ENCODE results near the gene NOTCH1. TPM values are rescaled to one million over a fixed set of nuclear protein-coding genes. Genes with fewer than 3 reads are reported as not detected.

Gene NOTCH1
- total and polyA plus RNA-seq, 12 donors: 7.3 to 27.0 (median 19.9) TPM

- peak in 5 of 8 donors; percentile 7 to 32 (median 20) for ATAC-seq
- H3K4me3 ChIP-seq: no peak overlapping the region
- no peaks in the 10 kb centered on the region for H3K27me3 ChIP-seq
- peak overlapping the region in 4 of 10 donors; percentile 11 to 45 (median 41) for H3K27ac ChIP-seq
- no peaks in the 10 kb centered on the region for H3K9me3 ChIP-seq
- H3K36me3 ChIP-seq: peaks cover 0 to 40% (median 18%) of the 10 kb centered on the region in 9 donors
- WGBS, 2 donors: 51 to 60% methylated on average over 26 of the region's 26 CpGs
- H3K4me1 ChIP-seq: peaks cover 0 to 37% (median 17%) of the 10 kb centered on the region in 9 donors
- intact Hi-C loops (cut with DNase I): loop anchor here in 1 of 10 donors (5.0 kb wide), 1 partner anchor 39 kb away; no protein-coding TSS in a partner anchor
- peak in 1 of 2 donors; percentile 31 for DNase-seq
- no peak for TF ChIP-seq CTCF (IDR thresholded peaks at IDR 0.05)
These were observed 52.8 kb downstream of the NOTCH1 start for GRCh38 chr9:136492978-136493522.

- Histone ChIP-seq H3K27ac (no peak overlapping the region), H3K36me3 (peaks cover 0 to 7% (median 0%) of the 10 kb centered on the region in 9 donors), H3K4me1 (peaks cover 1 to 41% (median 17%) of the 10 kb centered on the region in 9 donors), H3K27me3 (no peaks in the 10 kb centered on the region), H3K4me3 (no peak overlapping the region), H3K9me3 (no peaks in the 10 kb centered on the region)
- WGBS, 2 donors: 88 to 90% methylated on average over 17 of the region's 17 CpGs
- intact Hi-C loops (cut with DNase I): loop anchor here (2.0 to 10.0 kb wide), 8 partner anchors 38 to 203 kb away; partner anchors contain the start of genes AGPAT2 (in 2 of the 10) and NOTCH1 (in 1 of the 10)
- no peak for ATAC-seq
- no peak for TF ChIP-seq CTCF (IDR thresholded peaks at IDR 0.05)
- DNase-seq: no peak
These were observed 56.1 kb downstream of the NOTCH1 start for GRCh38 chr9:136489731-136490130.

- intact Hi-C loops (cut with DNase I): loop anchor here (1.0 to 10.0 kb wide), 9 partner anchors 39 to 204 kb away; partner anchors contain the start of genes AGPAT2 (in 2 of the 10) and NOTCH1 (in 1 of the 10)
- ATAC-seq (peak in 5 of 8 donors; percentile 15 to 41 (median 35)), DNase-seq (peak; percentile 69 to 79)
These were observed 57.3 kb downstream of the NOTCH1 start for GRCh38 chr9:136488247-136489214.

More at GRCh38 chr9:136488247-136489214, 57.3 kb downstream of the NOTCH1 start:
- Histone ChIP-seq H3K27ac (no peak overlapping the region), H3K36me3 (no peaks in the 10 kb centered on the region), H3K27me3 (no peaks in the 10 kb centered on the region), H3K4me3 (no peak overlapping the region), H3K4me1 (peaks cover 8 to 44% (median 23%) of the 10 kb centered on the region in 9 donors), H3K9me3 (no peaks in the 10 kb centered on the region)
- WGBS, 2 donors: 26 to 33% methylated on average over 22 of the region's 22 CpGs
- TF ChIP-seq CTCF (IDR thresholded peaks at IDR 0.05): peak; percentile 97 to 100 (median 98)

Measured in heart right ventricle (tissue), 16 donors.